HG02885 (cell line): ENCODE measurements around the gene TBX15.

Experiments used
- ATAC-seq: cut with Tn5 transposase; IDR thresholded peaks from one replicate; pipeline ENCODE4 v1.9.1; 2021; ENCODE audit warnings: mild to moderate bottlenecking; ENCODE audit not compliant: unreplicated experiment, poor library complexity

TBX15 gene

GRCh38 chr1:118841521-118841920 lies 146.6 kb downstream of the TBX15 start:
- no peak for ATAC-seq
